Kidney epithelial cell (primary cell): ENCODE results near the gene EMID1. TPM values are rescaled to one million over a fixed set of nuclear protein-coding genes. Genes with fewer than 3 reads are reported as not detected.
A peak's percentile ranks its signal among the peaks of the same experiment; 100 is the strongest.

Experiments
- DNase-seq: peaks from one replicate; pipeline ENCODE4 v3.0.0-alpha.2; 2010; ENCODE audit warnings: low read depth
- H3K27me3 ChIP-seq: 2 replicates; pipeline ENCODE4 v1.6.0; 2011; ENCODE audit warnings: low read length; ENCODE audit not compliant: control insufficient read depth, insufficient read depth
- H3K36me3 ChIP-seq: 2 replicates; pipeline ENCODE4 v1.5.1; 2011; ENCODE audit warnings: low read length; ENCODE audit not compliant: control insufficient read depth, insufficient read depth
- H3K4me3 ChIP-seq: 2 replicates; pipeline ENCODE4 v1.5.1; 2011; ENCODE audit warnings: low read depth, mild to moderate bottlenecking, control low read depth, low read length
- total RNA-seq: library from RNA; depleted of rRNA; stranded (reverse); fragments of >200 nt; gene quantifications from 2 replicates; pipeline ENCODE4 v1.2.3, GENCODE V29; 2015
- TF ChIP-seq, protein P1 (sequence below): IDR thresholded peaks from 2 replicates; pipeline ENCODE4 v1.5.1; 2011; ENCODE audit warnings: mild to moderate bottlenecking, moderate library complexity, low read length, control low read depth, inconsistent platforms; ENCODE audit not compliant: insufficient read depth, poor library complexity, severe bottlenecking

Gene EMID1
- total RNA-seq, 1 donor from 2014 or later: 2.2 TPM

DNA sequence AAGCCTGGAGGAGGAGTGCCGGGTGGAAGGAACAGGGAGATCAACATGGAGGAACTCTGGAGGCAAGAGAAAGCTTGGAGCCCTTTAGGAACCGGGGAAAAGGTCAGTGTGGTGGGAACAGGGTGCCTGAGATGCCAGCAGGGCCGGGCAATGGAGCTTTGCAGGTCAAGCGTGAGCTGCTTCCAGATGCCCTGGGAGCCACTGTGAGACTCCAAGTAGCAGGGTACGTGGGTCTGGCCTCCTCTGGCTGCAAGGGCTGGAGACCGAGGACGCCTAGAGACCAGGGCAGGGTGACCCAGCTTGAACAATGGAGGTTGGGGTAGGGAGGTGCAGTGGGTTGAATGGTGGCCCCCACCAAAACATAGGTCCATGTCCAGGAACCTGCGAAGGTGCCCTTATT, 15.6 kb upstream of the EMID1 start:
- DNase-seq: no peak
- Histone ChIP-seq H3K27me3 (no peaks in the 10 kb centered on the region), H3K36me3 (no peaks in the 10 kb centered on the region), H3K4me3 (no peak overlapping the region)
- TF ChIP-seq, protein P1, sequence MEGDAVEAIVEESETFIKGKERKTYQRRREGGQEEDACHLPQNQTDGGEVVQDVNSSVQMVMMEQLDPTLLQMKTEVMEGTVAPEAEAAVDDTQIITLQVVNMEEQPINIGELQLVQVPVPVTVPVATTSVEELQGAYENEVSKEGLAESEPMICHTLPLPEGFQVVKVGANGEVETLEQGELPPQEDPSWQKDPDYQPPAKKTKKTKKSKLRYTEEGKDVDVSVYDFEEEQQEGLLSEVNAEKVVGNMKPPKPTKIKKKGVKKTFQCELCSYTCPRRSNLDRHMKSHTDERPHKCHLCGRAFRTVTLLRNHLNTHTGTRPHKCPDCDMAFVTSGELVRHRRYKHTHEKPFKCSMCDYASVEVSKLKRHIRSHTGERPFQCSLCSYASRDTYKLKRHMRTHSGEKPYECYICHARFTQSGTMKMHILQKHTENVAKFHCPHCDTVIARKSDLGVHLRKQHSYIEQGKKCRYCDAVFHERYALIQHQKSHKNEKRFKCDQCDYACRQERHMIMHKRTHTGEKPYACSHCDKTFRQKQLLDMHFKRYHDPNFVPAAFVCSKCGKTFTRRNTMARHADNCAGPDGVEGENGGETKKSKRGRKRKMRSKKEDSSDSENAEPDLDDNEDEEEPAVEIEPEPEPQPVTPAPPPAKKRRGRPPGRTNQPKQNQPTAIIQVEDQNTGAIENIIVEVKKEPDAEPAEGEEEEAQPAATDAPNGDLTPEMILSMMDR: no peak

DNA sequence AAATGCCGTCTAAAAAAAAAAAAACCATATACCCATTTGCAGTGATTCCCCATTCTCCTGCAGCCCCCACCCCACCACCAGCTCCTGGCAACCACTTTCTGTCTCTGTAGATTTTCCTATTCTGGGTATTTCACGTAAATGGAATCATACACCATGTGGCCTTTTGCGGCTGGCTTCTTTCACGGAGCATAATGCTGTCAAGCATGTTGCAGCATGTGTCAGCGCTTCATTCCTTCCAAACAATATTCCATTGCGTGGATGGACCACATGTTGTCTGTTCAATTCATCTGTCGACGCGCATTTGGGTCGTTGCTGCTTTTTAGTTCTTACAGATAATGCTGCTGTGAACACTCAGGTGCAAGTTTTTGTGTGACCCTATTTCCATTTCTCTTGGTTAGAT, 14.8 kb upstream of the EMID1 start:
- DNase-seq: no peak
- no peaks in the 10 kb centered on the region for H3K36me3 ChIP-seq
- TF ChIP-seq, protein P1: no peak
- no peak overlapping the region for H3K4me3 ChIP-seq
- H3K27me3 ChIP-seq: no peaks in the 10 kb centered on the region

DNA sequence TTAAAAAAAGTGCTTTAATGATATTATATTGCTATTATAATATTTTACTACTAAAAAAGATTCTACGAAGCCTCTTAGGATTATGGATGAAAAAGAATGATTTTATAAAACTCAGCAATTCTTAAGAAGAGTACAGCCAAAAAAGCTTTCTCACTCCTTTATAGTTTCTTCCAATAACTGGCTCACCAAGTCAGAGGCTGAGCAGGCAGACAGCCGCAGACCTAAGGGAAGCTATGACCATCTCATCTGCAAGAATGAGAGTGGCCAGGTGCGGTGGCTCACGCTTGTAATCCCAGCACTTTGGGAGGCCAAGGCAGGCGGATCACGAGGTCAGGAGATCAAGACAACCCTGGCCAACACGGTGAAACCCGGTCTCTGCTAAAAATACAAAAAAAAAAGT, 12.7 kb upstream of the EMID1 start:
- TF ChIP-seq, protein P1: no peak
- no peak for DNase-seq
- Histone ChIP-seq H3K4me3 (no peak overlapping the region), H3K36me3 (no peaks in the 10 kb centered on the region), H3K27me3 (no peaks in the 10 kb centered on the region)

DNA sequence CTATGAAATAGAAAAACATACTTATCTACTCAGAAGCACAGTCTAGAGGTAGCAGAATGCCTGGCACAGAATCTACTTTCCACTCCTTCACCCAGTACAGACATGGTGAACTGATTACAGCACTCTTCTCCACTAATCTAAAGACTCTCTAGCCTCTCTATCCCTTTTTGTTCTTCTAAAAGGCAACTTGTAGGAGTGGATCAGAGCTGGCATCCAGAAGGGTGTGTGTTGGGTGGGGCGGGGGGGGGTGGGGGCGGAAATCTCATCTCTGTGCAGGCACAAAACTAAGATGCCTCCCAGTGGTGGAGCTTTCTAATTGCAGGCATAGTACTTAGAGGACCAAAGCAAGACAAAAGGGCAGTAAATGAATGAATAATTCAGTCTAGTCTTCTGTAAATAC, 11.5 kb upstream of the EMID1 start:
- no peak for DNase-seq
- no peaks in the 10 kb centered on the region for H3K27me3 ChIP-seq
- H3K36me3 ChIP-seq: no peaks in the 10 kb centered on the region
- TF ChIP-seq, protein P1: peak; percentile 4
- H3K4me3 ChIP-seq: no peak overlapping the region

DNA sequence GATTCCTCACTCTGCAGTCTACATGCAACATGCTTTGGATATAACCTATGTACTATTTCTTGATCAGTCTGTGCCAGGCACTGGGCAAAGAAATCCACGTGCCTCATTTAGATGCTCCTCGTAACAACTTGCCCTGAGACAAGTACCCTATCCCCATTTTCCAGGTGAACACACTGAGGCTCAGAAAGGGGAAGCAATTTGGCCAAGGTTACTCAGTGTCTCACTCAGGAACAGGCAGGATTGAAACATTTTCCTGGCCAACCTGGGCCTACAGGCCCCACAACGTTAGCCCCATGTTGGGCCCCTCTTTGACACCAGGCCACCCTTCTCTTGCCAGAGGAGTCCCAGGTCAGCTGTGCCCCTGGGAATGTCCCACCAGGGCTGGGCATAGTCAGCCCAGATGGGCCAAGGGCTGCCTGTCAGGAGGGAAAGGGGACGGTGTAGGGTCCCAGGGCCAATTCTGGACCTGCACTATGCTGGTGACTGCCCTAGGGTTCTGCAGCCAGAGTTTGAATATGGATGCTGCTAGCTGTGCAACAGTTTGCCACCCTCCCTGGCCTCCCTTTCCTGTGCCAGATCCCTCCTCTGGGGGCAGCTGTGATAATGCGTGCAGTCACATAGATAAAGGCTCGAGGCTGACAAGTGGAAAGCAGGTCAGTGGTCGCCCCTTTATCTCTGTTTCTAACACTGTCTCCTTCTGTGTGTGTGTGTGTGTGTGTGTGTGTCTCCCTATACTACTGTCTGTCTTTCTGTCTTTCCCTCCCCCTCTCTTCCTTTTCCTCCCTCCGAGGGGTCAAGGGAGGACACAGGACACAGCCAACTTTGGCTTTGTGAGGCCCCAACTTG, 10.4 kb upstream of the EMID1 start:
- H3K4me3 ChIP-seq: no peak overlapping the region
- no peak for DNase-seq
- H3K36me3 ChIP-seq: no peaks in the 10 kb centered on the region
- H3K27me3 ChIP-seq: no peaks in the 10 kb centered on the region
- TF ChIP-seq, protein P1: no peak
